ENCODE data around the gene CREG2.

DNA sequence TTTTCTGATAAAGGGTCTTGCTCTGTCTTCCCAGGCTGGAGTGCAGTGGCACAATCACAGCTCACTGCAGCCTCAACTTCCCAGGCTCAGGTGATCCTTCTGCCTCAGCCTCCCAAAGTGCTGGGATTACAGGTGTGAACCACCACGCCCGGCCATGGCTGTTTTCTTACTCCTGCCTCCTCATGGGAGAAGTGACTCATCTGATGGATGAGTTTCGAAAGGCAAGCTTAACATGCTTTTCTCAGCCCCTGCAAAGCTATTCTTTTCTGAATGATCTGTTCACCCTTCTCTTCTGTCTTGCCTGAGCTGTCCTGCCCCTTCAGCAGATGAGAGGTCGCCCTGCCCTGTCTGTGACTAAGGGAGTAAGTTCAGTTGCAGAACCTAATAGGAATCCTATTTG, 929 bp upstream of the CREG2 start:
- TF ChIP-seq, protein P1, sequence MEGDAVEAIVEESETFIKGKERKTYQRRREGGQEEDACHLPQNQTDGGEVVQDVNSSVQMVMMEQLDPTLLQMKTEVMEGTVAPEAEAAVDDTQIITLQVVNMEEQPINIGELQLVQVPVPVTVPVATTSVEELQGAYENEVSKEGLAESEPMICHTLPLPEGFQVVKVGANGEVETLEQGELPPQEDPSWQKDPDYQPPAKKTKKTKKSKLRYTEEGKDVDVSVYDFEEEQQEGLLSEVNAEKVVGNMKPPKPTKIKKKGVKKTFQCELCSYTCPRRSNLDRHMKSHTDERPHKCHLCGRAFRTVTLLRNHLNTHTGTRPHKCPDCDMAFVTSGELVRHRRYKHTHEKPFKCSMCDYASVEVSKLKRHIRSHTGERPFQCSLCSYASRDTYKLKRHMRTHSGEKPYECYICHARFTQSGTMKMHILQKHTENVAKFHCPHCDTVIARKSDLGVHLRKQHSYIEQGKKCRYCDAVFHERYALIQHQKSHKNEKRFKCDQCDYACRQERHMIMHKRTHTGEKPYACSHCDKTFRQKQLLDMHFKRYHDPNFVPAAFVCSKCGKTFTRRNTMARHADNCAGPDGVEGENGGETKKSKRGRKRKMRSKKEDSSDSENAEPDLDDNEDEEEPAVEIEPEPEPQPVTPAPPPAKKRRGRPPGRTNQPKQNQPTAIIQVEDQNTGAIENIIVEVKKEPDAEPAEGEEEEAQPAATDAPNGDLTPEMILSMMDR (IDR thresholded peaks at IDR 0.05; ENCODE audit: low read length), result no peak
- no peak for TF ChIP-seq EZH2phosphoT487 (IDR thresholded peaks at IDR 0.05; ENCODE audit: low read length)
